Stimulated activated CD8-positive, alpha-beta memory T cell treated with anti-CD3 and anti-CD28 coated beads, Interleukin-7, amount 100 ng/mL, for 1 hour (primary cell): ENCODE results near the gene RYR1.

Experiments
- DNase-seq, 2 donors: peaks; one replicate each; pipeline ENCODE4 v3.0.0-alpha.2; 2020; ENCODE audit warnings: low read depth in 2 of 2

Gene RYR1

GRCh38 chr19:38433268-38433733, at the start of gene RYR1:
TSS of gene RYR1 (plus strand) at chr19:38433691. CDS start at chr19:38433830, 139 bp downstream.
- no peak for DNase-seq

GRCh38 chr19:38383743-38384142, 49.7 kb upstream of the RYR1 start:
- DNase-seq, result no peak

- no peak for DNase-seq
These were observed 49.1 kb upstream of the RYR1 start for GRCh38 chr19:38384209-38385027.

- no peak for DNase-seq
These were observed 48.3 kb upstream of the RYR1 start for GRCh38 chr19:38385057-38385803.

GRCh38 chr19:38385804-38386257, 47.7 kb upstream of the RYR1 start:
- DNase-seq, result no peak

GRCh38 chr19:38386300-38386970, 47.1 kb upstream of the RYR1 start:
- DNase-seq, result no peak

GRCh38 chr19:38386971-38387549, 46.4 kb upstream of the RYR1 start:
- DNase-seq, result no peak

GRCh38 chr19:38387550-38388348, 45.7 kb upstream of the RYR1 start, which contains the start of gene GGN:
TSS of gene GGN (minus strand) at chr19:38388034. CDS start at chr19:38387261, 773 bp downstream.
- peak; percentile 24 to 51 for DNase-seq

- no peak for DNase-seq
These were observed 45.0 kb upstream of the RYR1 start, which contains the start of gene SPRED3 for GRCh38 chr19:38388349-38389100. TSS of gene SPRED3 (plus strand) at chr19:38388697. CDS start at chr19:38390303, 1,606 bp downstream.

- DNase-seq, result no peak
These were observed 44.2 kb upstream of the RYR1 start for GRCh38 chr19:38389101-38389925.

GRCh38 chr19:38389957-38390924, 43.2 kb upstream of the RYR1 start:
- DNase-seq, result no peak

- no peak for DNase-seq
These were observed 41.5 kb upstream of the RYR1 start for GRCh38 chr19:38391911-38392464.

- no peak for DNase-seq
These were observed 40.7 kb upstream of the RYR1 start for GRCh38 chr19:38392707-38393308.

GRCh38 chr19:38394488-38394887, 39.0 kb upstream of the RYR1 start:
- no peak for DNase-seq

GRCh38 chr19:38395381-38396114, 37.9 kb upstream of the RYR1 start:
- DNase-seq, result no peak

GRCh38 chr19:38399081-38399480, 34.4 kb upstream of the RYR1 start:
- DNase-seq, result no peak
